Measurements from ENCODE around the gene PICALM.
"Not testable (repeated sequence)": the region's sequence is repeated elsewhere in the genome, so short reads cannot be mapped to it uniquely, and the experiment has no call there.

Gene PICALM

GRCh38 chr11:85930879-85931366 is 138.0 kb downstream of the PICALM start:
- DNase-seq, result no peak

DNA sequence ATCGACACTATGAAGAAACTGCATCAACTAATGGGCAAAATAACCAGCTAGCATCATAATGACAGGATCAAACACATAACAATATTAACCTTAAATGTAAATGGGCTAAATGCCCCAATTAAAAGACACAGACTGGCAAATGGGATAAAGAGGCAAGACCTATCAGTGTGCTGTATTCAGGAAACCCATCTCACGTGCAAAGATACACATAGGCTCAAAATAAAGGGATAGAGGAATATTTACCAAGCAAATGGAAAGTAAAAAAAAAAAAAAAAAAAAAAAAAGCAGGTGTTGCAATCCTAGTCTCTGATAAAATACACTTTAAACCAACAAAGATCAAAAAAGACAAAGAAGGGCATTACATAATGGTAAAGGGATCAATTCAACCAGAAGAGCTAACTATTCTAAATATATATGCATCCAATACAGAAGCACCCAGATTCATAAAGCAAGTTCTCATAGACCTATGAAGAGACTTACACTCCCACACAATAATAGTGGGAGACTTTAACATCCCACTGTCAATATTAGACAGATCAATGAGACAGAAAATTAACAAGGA is 142.2 kb downstream of the PICALM start:
- not testable (repeated sequence) for DNase-seq

DNA sequence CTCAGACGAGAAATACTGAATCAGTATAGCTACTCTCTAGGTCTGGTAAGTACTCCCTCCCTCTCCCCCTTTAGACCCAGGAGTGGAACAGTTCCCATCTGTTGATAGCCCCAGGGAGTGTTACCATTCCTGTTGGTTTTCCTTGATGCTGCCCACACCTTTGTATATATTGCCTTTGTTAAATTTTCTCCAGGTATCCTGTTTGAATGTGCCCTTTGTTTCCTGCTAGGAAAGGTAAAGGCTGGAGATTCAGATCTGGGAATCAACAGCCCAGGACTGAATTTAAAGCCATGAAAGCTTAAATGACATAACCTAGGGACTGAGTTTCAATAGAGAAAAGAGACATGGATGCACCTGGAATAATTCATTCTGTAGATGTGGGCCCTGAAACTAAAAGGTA is 145.4 kb downstream of the PICALM start:
- no peak for DNase-seq

DNA sequence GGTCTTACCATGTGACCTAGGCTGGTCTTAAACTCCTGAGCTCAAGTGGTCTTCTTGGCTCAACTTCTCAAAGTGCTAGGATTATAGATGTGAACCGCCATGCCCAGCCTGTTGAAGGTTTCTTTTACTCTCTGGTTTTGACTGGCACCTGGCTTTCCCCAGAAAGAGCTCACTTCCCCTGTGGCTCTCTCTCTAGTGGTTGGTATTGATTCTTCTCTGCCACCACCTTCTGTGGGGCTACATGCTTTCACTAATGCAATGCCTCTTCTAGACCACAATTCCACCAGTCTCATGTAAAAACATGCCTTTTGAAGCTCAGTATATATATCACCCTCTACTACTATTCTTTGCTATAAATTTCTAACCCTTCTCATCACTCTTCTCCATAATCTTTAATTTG is 146.5 kb downstream of the PICALM start:
- no peak for DNase-seq

- DNase-seq, result no peak
Observed at GRCh38 chr11:85918910-85919794, 149.7 kb downstream of the PICALM start.

GRCh38 chr11:85914425-85914824 is 154.5 kb downstream of the PICALM start:
- no peak for DNase-seq

- no peak for DNase-seq
Observed at GRCh38 chr11:85913513-85913912, 155.4 kb downstream of the PICALM start.

- no peak for DNase-seq
Observed at GRCh38 chr11:85912414-85912813, 156.5 kb downstream of the PICALM start.

All from eye (tissue), 1 donor.